ENCODE data around the gene LRP1. TPM values are rescaled to one million over a fixed set of nuclear protein-coding genes. Genes with fewer than 3 reads are reported as not detected.

The LRP1 gene
- polyA plus RNA-seq, 1 experiment: 117 TPM

DNA sequence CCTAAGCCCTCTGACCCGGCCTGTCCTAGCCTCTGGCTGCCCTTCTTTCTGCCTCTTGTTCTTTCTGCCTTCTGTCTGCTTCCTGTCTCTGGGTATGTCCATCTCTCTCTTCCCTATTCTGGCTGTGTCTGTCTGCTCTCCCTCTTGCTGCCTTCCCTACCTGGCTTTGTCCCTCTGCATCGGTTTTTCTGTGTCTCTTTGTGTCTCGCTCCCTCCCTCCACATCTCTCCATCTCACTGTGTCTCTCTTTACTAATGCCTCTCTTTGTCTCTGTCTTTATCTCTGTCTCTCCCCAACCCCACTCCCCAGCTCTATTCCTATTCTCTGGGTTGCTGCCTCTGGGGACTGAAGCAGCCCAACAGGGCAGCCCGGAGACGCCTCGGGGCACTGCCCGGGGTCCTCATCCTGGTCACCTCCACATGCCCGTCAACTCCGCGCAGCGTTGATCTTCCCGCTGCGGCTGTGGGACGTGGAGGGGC is 111.3 kb downstream of the LRP1 start:
- TF ChIP-seq, protein P1, sequence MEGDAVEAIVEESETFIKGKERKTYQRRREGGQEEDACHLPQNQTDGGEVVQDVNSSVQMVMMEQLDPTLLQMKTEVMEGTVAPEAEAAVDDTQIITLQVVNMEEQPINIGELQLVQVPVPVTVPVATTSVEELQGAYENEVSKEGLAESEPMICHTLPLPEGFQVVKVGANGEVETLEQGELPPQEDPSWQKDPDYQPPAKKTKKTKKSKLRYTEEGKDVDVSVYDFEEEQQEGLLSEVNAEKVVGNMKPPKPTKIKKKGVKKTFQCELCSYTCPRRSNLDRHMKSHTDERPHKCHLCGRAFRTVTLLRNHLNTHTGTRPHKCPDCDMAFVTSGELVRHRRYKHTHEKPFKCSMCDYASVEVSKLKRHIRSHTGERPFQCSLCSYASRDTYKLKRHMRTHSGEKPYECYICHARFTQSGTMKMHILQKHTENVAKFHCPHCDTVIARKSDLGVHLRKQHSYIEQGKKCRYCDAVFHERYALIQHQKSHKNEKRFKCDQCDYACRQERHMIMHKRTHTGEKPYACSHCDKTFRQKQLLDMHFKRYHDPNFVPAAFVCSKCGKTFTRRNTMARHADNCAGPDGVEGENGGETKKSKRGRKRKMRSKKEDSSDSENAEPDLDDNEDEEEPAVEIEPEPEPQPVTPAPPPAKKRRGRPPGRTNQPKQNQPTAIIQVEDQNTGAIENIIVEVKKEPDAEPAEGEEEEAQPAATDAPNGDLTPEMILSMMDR (IDR thresholded peaks at IDR 0.05; ENCODE audit: insufficient read depth, low read depth, low read length): no peak
- ChIA-PET POLR2A (interaction anchor here (0.7 to 1.0 kb wide), 4 partner anchors 10 to 121 kb away, joined by 4 to 5 read pairs (median 4); partner anchors contain the start of gene SHMT2), CTCF (interaction anchor here (0.8 to 14.1 kb wide), 28 partner anchors 11 to 235 kb away, joined by 3 to 334 read pairs (median 5); partner anchors contain the start of genes INHBE, NEMP1, NXPH4 and SHMT2)
- peaks cover 12% of the 10 kb centered on the region for H3K36me3 ChIP-seq (ENCODE audit: control insufficient read depth, insufficient read depth, low read length)
- H3K4me3 ChIP-seq (ENCODE audit: low read depth, low read length): peak overlapping the region; percentile 60
- no peaks in the 10 kb centered on the region; the same call in 1 of the 2 replicates for H3K27me3 ChIP-seq (ENCODE audit: control insufficient read depth, insufficient read depth, low read length)
- no peak for DNase-seq (ENCODE audit: low read depth)

DNA sequence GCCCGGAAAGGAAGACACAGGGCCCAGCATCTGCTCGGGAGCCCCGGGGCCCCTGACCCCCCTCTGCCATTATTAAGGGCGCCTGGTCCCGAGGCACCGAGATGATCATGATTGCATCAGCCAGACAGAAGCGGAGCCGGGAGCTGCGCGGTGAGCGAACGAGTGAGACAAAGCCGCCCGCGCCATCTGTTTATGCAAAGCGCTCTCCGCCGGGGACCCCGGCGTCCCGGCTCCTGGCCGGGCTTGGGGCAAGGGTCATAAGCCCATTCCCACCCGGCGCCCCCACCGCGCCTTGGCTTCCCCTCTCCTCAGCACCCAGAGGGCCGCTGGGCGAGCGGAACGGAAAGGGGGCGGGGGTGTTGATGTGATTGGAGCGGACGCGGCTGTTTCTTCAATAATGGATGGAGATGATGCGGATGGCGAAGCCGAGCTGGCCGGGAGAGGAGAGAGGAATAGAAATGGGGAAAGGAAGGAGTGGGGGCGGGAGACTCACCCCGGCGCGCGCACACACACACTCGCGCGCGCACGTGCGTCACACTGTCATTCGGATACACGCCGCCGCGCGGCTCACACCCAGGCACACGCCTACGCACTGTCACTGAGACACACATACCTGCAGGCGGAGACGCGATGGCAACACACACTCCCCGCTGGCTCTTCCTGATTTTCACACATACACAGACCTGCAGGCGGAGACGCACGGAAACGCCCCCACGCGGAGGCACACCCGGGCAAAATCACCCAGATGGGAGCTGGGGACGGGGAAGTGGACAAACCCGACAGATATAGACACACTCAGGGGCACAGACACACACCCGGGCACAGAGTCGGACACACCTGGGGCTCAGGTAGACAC is 112.0 kb downstream of the LRP1 start:
- TF ChIP-seq, protein P1 (IDR thresholded peaks at IDR 0.05; ENCODE audit: insufficient read depth, low read depth, low read length): peak; percentile 22
- ChIA-PET CTCF (interaction anchor here (0.9 to 14.1 kb wide), 22 partner anchors 12 to 234 kb away, joined by 3 to 334 read pairs (median 6); partner anchors contain the start of genes INHBE, NEMP1, NXPH4 and SHMT2), POLR2A (interaction anchor here (0.5 to 1.1 kb wide), 4 partner anchors 10 to 854 kb away, joined by 3 to 7 read pairs (median 5); partner anchors contain the start of gene SHMT2)
- no peak for DNase-seq (ENCODE audit: low read depth)
- H3K27me3 ChIP-seq (ENCODE audit: control insufficient read depth, insufficient read depth, low read length): no peaks in the 10 kb centered on the region; the same call in 1 of the 2 replicates
- H3K36me3 ChIP-seq (ENCODE audit: control insufficient read depth, insufficient read depth, low read length): peaks cover 7% of the 10 kb centered on the region; the same call in 1 of the 2 replicates
- H3K4me3 ChIP-seq (ENCODE audit: low read depth, low read length): peak overlapping the region; percentile 60

DNA sequence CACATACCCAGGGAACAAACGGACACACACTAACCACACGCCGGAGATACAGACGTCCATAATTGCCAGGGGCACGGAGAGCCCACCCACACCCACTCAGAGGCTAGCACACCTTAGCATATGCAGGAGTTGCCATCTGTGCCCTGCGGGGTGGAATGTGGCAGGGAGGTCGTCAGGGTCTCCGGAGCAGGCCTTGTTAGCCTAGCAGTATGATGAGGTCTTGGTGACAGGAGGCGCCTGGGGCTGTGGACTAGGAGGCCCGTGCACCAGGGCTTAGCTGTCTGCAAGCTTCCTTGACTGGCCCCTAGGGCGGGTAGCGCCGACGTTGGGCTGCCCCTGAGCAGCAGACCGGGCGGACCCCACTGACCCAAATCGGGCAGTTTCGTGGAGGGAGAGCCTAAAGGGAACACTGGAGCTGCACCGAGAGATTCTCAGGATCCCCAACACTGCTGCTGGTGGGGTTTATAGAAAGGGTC is 112.7 kb downstream of the LRP1 start:
- Histone ChIP-seq H3K4me3 (ENCODE audit: low read depth, low read length) (peak overlapping the region; percentile 60), H3K27me3 (ENCODE audit: control insufficient read depth, insufficient read depth, low read length) (no peaks in the 10 kb centered on the region; the same call in 1 of the 2 replicates), H3K36me3 (ENCODE audit: control insufficient read depth, insufficient read depth, low read length) (peaks cover 3% of the 10 kb centered on the region; the same call in 1 of the 2 replicates)
- TF ChIP-seq, protein P1 (IDR thresholded peaks at IDR 0.05; ENCODE audit: insufficient read depth, low read depth, low read length): no peak
- DNase-seq (ENCODE audit: low read depth): no peak
- ChIA-PET CTCF (interaction anchor here (0.9 to 14.1 kb wide), 15 partner anchors 11 to 217 kb away, joined by 3 to 334 read pairs (median 13); partner anchors contain the start of genes INHBE, NXPH4, SHMT2 and STAC3), POLR2A (interaction anchor here (0.5 to 1.1 kb wide), 2 partner anchors 11 to 854 kb away, joined by 3 to 7 read pairs; partner anchors contain the start of gene SHMT2)

DNA sequence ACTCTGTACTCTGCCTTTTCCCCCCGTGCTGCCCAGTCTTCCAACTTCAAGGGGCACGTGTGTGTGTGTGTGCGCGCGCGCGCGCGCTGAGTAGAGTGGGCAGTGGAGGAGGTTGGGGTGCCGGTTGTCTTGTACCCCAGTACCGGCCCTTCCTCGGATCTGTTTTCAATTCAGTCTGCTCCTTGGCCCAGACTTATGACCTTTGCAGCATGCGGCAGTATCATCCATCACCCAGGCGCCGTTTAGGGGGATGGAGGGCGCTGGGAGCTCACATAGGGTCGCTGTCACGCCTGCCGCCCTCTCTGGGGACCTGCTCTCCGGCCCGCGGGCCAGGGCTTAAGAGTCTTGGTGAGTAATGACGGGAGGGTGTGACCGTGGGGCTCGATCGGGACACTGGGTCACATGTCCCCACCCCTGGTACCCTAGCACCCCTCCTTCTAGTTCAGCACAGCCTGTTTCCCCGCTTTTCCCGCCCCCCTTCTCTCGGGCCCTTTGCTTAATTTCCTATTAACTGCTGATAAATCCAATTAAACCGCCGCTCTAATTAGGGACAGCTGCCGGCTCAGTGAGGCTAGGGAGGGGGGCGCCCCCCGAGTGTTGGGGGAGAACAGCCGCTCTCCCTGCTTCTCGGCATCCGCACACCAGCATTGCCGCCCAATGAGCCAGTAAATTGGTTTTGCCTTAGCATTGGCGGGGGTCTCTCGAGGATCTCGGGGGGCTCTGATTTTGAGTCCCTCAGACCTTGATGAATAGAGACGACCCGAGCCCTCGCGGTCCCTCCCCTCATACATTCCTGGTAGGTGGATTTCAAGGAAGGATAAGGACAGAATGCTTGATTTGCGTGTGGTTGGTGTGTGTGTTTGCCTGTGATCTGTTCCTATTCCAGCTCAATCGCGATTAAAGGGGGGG is 113.4 kb downstream of the LRP1 start:
- DNase-seq (ENCODE audit: low read depth): no peak
- Histone ChIP-seq H3K36me3 (ENCODE audit: control insufficient read depth, insufficient read depth, low read length) (no peaks in the 10 kb centered on the region), H3K27me3 (ENCODE audit: control insufficient read depth, insufficient read depth, low read length) (no peaks in the 10 kb centered on the region; the same call in 1 of the 2 replicates), H3K4me3 (ENCODE audit: low read depth, low read length) (peak overlapping the region; percentile 17)
- ChIA-PET CTCF (interaction anchor here (0.9 to 14.1 kb wide), 21 partner anchors 10 to 224 kb away, joined by 3 to 334 read pairs (median 7); partner anchors contain the start of genes INHBE, NEMP1, NXPH4 and SHMT2), POLR2A (no interaction called here)
- TF ChIP-seq, protein P1 (IDR thresholded peaks at IDR 0.05; ENCODE audit: insufficient read depth, low read depth, low read length): no peak
